Measurements from ENCODE around the gene ATPAF2. TPM values are rescaled to one million over a fixed set of nuclear protein-coding genes. Genes with fewer than 3 reads are reported as not detected.

The ATPAF2 gene
- total RNA-seq, 1 donor from 2014 or later: 18.4 TPM

DNA sequence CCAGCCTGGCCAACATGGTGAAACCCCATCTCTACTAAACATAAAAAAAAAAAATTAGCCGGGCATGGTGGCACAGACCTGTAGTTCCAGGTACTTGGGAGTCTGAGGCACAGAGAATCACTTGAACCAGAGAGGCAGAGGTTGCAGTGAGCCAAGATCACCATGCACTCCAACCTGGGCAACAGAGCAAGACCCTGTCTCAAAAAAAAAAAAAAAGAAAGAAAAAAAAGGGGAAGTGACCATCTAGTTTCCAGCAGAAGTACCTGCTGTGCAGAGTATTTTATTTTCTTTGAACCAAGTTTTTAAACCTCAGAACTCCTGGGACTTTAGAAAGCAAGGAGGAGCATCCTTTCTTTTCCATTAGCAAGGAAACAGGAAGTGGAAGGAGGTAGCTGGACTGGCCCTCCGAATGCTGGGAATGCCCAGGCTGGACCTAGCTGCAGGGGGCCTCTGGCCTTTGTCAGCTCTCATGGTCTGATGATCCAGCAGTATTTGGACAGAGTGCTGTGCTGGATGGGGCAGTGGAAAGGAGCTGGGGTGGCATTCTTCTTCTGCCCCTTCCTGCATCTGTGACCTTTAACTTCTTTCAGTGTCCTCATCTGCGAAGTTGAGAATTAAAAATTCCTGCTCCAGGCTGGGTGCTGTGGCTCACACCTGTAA, 6.9 kb upstream of the ATPAF2 start:
- Mint-ChIP-seq H3K4me1 (ENCODE audit: low read depth) (peaks cover 19% of the 10 kb centered on the region), H3K36me3 (ENCODE audit: low read depth) (peaks cover 7% of the 10 kb centered on the region), H3K9me3 (ENCODE audit: low read depth) (no peaks in the 10 kb centered on the region), H3K4me3 (ENCODE audit: unreplicated experiment) (no peak overlapping the region), H3K27ac (ENCODE audit: unreplicated experiment) (no peak overlapping the region), H3K27me3 (ENCODE audit: low read depth) (no peaks in the 10 kb centered on the region)
- DNase-seq (ENCODE audit: low spot score): no peak
- TF ChIP-seq, protein P1, sequence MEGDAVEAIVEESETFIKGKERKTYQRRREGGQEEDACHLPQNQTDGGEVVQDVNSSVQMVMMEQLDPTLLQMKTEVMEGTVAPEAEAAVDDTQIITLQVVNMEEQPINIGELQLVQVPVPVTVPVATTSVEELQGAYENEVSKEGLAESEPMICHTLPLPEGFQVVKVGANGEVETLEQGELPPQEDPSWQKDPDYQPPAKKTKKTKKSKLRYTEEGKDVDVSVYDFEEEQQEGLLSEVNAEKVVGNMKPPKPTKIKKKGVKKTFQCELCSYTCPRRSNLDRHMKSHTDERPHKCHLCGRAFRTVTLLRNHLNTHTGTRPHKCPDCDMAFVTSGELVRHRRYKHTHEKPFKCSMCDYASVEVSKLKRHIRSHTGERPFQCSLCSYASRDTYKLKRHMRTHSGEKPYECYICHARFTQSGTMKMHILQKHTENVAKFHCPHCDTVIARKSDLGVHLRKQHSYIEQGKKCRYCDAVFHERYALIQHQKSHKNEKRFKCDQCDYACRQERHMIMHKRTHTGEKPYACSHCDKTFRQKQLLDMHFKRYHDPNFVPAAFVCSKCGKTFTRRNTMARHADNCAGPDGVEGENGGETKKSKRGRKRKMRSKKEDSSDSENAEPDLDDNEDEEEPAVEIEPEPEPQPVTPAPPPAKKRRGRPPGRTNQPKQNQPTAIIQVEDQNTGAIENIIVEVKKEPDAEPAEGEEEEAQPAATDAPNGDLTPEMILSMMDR (IDR thresholded peaks at IDR 0.05): no peak

DNA sequence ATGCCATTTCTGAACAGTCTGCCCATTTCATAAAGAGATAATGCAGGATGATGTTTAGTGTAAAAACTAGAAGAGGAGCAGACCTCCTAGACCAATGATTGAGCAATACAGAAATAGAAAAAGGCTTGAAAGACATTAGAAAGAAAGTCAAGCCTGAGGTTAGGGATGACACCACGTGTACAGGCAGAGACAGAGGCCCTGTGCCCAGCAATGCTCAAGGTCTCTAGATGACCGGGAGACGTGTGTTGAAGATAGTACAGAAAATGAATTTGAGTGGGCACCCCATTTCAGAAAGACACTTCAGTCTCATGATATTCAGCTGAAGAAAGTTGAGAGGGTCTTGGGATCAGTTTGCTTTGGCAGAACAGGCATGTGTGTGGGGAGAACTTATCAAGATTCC, 5.6 kb upstream of the ATPAF2 start:
- Mint-ChIP-seq H3K4me1 (ENCODE audit: low read depth) (peaks cover 28% of the 10 kb centered on the region), H3K4me3 (ENCODE audit: unreplicated experiment) (no peak overlapping the region), H3K27me3 (ENCODE audit: low read depth) (no peaks in the 10 kb centered on the region), H3K36me3 (ENCODE audit: low read depth) (peaks cover 7% of the 10 kb centered on the region), H3K9me3 (ENCODE audit: low read depth) (no peaks in the 10 kb centered on the region), H3K27ac (ENCODE audit: unreplicated experiment) (no peak overlapping the region)
- TF ChIP-seq, protein P1 (IDR thresholded peaks at IDR 0.05): no peak
- no peak for DNase-seq (ENCODE audit: low spot score)

DNA sequence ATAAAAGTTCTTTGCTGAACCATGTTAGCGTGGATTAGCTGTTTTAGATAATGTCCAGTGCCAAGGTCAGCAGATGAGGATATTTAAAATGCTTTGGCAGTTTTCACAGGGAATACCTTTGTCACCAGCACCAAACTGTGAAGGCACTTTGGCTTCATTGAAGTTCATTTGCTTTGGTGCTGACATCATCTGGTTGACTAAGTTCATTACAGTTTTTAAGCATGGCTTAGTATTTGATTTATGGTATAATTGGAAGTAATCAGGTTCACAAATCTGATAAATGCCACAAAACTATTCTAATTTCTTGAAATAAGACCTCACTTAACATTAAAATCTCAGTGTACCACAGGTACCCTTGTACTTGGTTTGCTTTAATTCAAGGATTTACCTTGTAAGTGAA, 4.5 kb upstream of the ATPAF2 start:
- no peak overlapping the region for H3K27ac Mint-ChIP-seq (ENCODE audit: unreplicated experiment)
- H3K27me3 Mint-ChIP-seq (ENCODE audit: low read depth): no peaks in the 10 kb centered on the region
- H3K9me3 Mint-ChIP-seq (ENCODE audit: low read depth): no peaks in the 10 kb centered on the region
- peaks cover 6% of the 10 kb centered on the region for H3K36me3 Mint-ChIP-seq (ENCODE audit: low read depth)
- no peak for DNase-seq (ENCODE audit: low spot score)
- H3K4me3 Mint-ChIP-seq (ENCODE audit: unreplicated experiment): no peak overlapping the region
- TF ChIP-seq, protein P1 (IDR thresholded peaks at IDR 0.05): peak; percentile 71
- peaks cover 34% of the 10 kb centered on the region for H3K4me1 Mint-ChIP-seq (ENCODE audit: low read depth)

DNA sequence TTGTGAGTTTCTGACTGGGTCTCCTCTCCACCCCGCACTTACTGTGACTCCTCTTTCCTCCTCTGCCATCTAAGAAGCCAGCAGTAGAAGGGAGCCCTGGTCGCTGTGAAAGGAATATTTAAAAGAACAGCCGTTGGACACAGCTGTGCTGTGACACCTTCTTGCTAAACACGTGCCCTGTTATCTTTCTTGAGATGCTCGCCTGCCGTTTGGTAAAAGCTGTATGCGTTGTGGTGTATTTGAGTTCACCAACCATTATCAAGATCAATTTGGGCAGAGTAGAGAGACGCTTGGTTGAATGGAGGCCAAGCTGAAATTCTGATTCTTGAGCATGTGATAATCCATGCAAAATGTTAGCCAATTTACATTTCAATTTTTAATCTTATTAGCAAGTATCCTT, 4.0 kb upstream of the ATPAF2 start:
- Mint-ChIP-seq H3K27me3 (ENCODE audit: low read depth) (no peaks in the 10 kb centered on the region), H3K4me3 (ENCODE audit: unreplicated experiment) (no peak overlapping the region), H3K36me3 (ENCODE audit: low read depth) (peaks cover 6% of the 10 kb centered on the region), H3K9me3 (ENCODE audit: low read depth) (no peaks in the 10 kb centered on the region), H3K27ac (ENCODE audit: unreplicated experiment) (no peak overlapping the region), H3K4me1 (ENCODE audit: low read depth) (peaks cover 39% of the 10 kb centered on the region)
- DNase-seq (ENCODE audit: low spot score): no peak
- TF ChIP-seq, protein P1 (IDR thresholded peaks at IDR 0.05): no peak

DNA sequence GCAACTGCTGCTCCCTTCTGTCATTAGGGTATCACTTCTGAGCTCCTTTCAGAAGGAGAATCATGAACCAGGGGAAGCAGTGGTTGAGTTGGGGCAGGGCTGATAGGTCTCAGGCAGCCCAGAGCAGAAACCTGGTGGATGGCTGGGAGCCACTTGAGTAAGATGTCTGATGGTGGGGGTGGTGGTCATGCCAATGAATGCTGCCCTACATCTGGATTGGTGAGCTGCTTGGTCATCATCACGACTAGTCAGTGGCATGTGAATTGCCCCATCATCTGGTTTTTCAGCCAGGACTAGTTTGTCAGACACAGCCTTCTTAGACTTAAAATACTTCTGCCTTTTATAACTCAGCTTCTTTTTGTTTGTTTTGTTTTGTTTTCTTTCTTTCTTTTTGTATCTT, 2.8 kb upstream of the ATPAF2 start:
- Mint-ChIP-seq H3K4me3 (ENCODE audit: unreplicated experiment) (no peak overlapping the region), H3K9me3 (ENCODE audit: low read depth) (no peaks in the 10 kb centered on the region), H3K27ac (ENCODE audit: unreplicated experiment) (no peak overlapping the region), H3K4me1 (ENCODE audit: low read depth) (peaks cover 47% of the 10 kb centered on the region), H3K27me3 (ENCODE audit: low read depth) (no peaks in the 10 kb centered on the region), H3K36me3 (ENCODE audit: low read depth) (peaks cover 2% of the 10 kb centered on the region)
- no peak for DNase-seq (ENCODE audit: low spot score)
- TF ChIP-seq, protein P1 (IDR thresholded peaks at IDR 0.05): no peak
